ENCODE results near the gene PTP4A1.

DNA sequence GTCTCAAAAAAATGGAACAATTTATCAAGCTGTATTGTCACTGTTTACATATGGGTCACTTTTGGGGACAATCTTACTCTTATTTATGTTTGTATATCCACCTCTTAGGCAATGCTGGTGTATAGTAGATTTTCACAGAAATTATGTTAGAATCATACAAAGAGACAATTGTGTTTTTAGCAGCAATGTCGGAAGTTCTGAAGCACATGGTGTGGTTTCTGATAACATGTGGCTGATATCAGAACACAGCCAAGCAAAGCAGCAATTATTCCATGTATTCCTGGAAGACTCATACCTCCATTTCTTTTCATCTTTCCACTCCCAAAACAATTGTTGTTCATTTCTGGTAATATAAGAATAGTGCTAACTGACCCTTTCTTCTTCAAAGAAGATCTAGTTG is 17.5 kb upstream of the PTP4A1 start:
- no peak for TF ChIP-seq CTCF (IDR thresholded peaks at IDR 0.05)
- TF ChIP-seq POLR2A (IDR thresholded peaks at IDR 0.05): no peak

Data from body of pancreas (tissue), 4 donors.